ENCODE measurements around the gene LKAAEAR1.
"Not testable (repeated sequence)": the region's sequence is repeated elsewhere in the genome, so short reads cannot be mapped to it uniquely, and the experiment has no call there.

LKAAEAR1 gene

DNA sequence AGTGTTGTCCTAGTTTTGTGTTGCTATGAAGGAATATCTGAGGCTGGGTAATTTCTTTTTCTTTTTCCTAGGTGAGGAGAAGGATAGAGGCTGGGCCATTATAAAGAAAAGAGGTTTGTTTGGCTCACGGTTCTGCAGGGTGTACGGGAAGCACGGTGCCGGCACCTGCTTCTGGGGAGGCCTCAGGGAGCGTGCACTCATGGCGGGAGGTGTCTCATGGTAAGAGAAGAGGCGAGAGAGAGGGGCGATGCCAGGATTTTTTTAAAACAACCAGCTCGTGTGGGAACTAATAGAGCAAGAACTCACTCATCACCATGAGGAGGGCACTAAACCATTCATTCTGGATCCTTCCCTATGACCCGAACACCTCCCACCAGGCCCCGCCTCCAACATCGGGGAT is 37.4 kb upstream of the LKAAEAR1 start:
- no peak for DNase-seq (ENCODE audit: low spot score)
- in situ Hi-C loops (cut with MboI; ENCODE audit: low pct_unique_long_range_greater_than_20kb, low sequenced_read_pairs, unreplicated experiment): no loop called here
- TF ChIP-seq, protein P1, sequence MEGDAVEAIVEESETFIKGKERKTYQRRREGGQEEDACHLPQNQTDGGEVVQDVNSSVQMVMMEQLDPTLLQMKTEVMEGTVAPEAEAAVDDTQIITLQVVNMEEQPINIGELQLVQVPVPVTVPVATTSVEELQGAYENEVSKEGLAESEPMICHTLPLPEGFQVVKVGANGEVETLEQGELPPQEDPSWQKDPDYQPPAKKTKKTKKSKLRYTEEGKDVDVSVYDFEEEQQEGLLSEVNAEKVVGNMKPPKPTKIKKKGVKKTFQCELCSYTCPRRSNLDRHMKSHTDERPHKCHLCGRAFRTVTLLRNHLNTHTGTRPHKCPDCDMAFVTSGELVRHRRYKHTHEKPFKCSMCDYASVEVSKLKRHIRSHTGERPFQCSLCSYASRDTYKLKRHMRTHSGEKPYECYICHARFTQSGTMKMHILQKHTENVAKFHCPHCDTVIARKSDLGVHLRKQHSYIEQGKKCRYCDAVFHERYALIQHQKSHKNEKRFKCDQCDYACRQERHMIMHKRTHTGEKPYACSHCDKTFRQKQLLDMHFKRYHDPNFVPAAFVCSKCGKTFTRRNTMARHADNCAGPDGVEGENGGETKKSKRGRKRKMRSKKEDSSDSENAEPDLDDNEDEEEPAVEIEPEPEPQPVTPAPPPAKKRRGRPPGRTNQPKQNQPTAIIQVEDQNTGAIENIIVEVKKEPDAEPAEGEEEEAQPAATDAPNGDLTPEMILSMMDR (IDR thresholded peaks at IDR 0.05; ENCODE audit: extremely low read depth, insufficient read depth, missing control alignments): no peak

GRCh38 chr20:64119681-64120341 is 35.6 kb upstream of the LKAAEAR1 start:
- TF ChIP-seq, protein P1 (IDR thresholded peaks at IDR 0.05; ENCODE audit: extremely low read depth, insufficient read depth, missing control alignments): no peak
- in situ Hi-C loops (cut with MboI; ENCODE audit: low pct_unique_long_range_greater_than_20kb, low sequenced_read_pairs, unreplicated experiment): no loop called here
- no peak for DNase-seq (ENCODE audit: low spot score)

DNA sequence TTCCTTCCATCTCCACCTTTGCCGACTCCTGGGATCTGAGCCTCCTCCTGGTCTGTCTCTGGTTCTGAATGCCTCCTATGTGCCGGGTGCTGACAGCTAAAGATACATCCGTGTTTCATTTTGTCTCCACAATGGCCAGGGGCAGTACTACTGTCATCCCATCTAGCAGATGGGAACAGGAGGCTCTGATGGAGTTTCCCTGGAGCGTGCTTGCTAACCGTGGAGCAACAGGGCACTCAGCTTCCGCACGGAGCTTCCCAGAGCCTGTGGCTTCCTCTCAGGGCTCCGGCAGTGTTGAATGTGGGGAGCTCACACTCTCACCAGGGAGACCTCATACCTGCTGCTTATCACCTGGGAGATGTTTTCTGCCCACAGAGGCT is 35.1 kb upstream of the LKAAEAR1 start:
- in situ Hi-C loops (cut with MboI; ENCODE audit: low pct_unique_long_range_greater_than_20kb, low sequenced_read_pairs, unreplicated experiment): no loop called here
- no peak for DNase-seq (ENCODE audit: low spot score)
- TF ChIP-seq, protein P1 (IDR thresholded peaks at IDR 0.05; ENCODE audit: extremely low read depth, insufficient read depth, missing control alignments): no peak

DNA sequence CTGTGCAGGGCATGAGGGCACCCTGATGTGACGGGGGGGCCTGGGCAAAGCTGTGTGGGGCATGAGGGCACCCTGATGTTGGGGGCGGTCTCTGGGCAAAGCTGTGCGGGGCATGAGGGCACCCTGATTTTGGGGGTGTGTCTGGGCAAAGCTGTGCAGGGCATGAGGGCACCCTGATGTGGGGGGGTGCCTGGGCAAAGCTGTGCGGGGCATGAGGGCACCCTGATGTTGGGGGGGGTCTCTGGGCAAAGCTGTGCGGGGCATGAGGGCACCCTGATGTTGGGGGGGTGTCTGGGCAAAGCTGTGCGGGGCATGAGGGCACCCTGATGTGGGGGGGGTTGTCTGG is 33.2 kb upstream of the LKAAEAR1 start:
- in situ Hi-C loops (cut with MboI; ENCODE audit: low pct_unique_long_range_greater_than_20kb, low sequenced_read_pairs, unreplicated experiment); DNase-seq (ENCODE audit: low spot score): not testable (repeated sequence)

DNA sequence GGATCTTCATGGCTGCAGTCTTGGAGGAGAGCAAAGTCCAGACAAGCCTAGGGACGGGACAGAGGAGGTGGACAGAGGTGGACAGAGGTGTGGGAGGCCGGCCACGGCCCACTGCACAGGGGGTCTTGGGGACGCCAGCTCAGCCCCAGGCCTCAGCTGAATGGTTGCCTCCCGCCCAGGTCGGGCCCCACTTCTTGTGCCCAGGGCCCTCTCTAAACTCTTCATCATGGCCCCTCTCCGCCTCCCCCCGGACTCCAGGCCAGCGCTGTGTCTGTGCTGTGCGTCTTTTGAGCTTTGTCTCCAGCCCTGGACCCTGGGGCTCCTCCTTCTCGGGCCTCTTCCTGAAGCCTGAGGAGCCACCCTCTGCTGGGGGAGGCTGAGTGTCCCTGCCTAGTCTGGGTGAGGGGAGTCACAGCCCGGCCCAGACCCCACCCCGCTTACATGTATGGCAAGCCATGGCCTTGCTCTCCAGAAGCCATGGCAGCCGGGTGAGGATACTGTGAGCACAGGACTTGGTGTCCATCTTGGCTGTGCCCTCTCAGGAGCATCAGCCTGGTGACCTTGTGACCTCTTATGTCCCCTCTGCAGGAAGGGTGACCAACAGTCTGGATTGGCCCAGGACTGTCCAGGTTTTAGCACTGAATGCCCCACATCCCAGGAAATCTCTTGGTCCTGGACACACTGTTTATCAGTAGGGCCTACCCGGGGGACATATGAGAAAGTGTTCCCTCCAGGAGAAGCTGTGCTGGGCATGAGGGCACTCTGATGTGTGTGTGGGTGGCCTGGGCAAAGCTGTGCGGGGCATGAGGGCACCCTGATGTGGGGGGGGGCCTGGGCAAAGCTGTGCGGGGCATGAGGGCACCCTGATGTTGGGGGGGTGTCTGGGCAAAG is 32.6 kb upstream of the LKAAEAR1 start:
- no peak for DNase-seq (ENCODE audit: low spot score)
- in situ Hi-C loops (cut with MboI; ENCODE audit: low pct_unique_long_range_greater_than_20kb, low sequenced_read_pairs, unreplicated experiment): no loop called here
- TF ChIP-seq, protein P1 (IDR thresholded peaks at IDR 0.05; ENCODE audit: extremely low read depth, insufficient read depth, missing control alignments): no peak

- DNase-seq (ENCODE audit: low spot score): no peak
- TF ChIP-seq, protein P1 (IDR thresholded peaks at IDR 0.05; ENCODE audit: extremely low read depth, insufficient read depth, missing control alignments): no peak
- in situ Hi-C loops (cut with MboI; ENCODE audit: low pct_unique_long_range_greater_than_20kb, low sequenced_read_pairs, unreplicated experiment): no loop called here
Observed at GRCh38 chr20:64116016-64116415, 31.8 kb upstream of the LKAAEAR1 start.

All from GM13977 (cell line).